Hindlimb muscle (tissue), 1 donor: ENCODE results near the gene NPAS2. TPM values are rescaled to one million over a fixed set of nuclear protein-coding genes. Genes with fewer than 3 reads are reported as not detected.
A peak's percentile ranks its signal among the peaks of the same experiment; 100 is the strongest.

ENCODE experiments used
- DNase-seq: peaks from one replicate; pipeline ENCODE4 v3.0.0-alpha.2; 2013
- polyA plus RNA-seq: library from polyadenylated mRNA; unstranded; fragments of 120-200 nt; gene quantifications from one replicate; pipeline ENCODE4 v1.2.1, GENCODE V29; 2013; ENCODE audit not compliant: insufficient read length

The NPAS2 gene
- polyA plus RNA-seq, 1 donor: 8.7 TPM

DNA sequence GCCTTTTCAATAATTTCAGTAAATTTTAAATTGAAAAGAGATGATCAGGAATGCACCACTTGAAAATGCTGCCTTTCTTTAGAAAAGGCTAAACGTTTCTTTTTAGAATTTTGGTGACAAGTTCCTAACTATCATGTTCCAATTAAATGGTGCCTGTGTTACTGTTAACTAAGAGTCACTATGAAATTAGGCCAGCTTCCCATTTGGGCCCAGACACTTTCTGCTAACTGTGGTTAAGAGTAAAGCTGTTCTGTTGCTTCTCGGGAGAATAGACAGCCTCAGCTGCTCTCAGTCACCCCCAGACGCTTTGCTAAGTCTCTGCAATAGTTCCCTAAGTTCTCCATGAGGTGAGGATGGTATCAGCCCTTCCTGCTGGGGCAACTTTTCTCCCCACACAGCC lies 90.2 kb downstream of the NPAS2 start:
- DNase-seq: no peak

DNA sequence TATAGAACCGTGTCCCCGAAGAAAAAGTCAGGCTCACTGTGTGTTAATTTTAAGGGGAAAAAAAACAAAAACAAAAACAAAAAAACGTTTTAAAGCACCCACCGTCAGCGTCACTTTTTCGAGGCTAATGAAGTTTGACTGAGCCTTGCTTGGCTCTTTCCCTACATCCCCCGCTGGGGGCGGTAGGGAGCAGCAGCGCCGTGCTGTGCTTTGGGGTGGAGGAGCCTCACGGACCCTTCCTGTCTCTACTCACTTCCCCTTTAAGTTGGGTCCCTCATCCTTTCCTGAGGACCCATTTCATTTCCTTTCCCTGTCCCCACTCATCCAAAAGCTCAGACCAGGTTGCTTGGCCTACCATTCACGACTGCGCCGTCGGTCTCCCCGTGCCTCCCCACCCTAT lies 99.4 kb downstream of the NPAS2 start:
- no peak for DNase-seq

DNA sequence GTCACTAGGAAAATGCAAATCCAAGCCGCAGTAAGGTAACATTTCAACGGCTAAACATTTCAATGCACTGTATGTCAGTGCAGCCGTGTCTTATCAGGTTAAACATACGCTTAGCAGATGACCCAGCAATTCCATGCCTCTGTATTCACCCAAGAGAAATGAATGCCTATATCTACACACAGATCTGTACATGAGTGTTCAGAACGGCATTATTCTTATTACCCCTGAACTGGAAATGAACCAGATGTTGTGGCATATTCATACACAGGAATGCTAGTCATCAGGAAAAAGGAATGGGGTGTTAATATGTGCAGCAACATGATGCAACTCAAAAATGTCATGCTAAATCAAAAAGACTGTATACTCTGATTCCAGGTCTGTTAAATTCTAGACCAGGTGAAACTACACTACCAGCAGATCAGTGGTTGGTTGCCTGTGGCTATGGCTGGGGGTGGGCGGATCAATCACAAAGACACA lies 101.8 kb downstream of the NPAS2 start:
- no peak for DNase-seq

DNA sequence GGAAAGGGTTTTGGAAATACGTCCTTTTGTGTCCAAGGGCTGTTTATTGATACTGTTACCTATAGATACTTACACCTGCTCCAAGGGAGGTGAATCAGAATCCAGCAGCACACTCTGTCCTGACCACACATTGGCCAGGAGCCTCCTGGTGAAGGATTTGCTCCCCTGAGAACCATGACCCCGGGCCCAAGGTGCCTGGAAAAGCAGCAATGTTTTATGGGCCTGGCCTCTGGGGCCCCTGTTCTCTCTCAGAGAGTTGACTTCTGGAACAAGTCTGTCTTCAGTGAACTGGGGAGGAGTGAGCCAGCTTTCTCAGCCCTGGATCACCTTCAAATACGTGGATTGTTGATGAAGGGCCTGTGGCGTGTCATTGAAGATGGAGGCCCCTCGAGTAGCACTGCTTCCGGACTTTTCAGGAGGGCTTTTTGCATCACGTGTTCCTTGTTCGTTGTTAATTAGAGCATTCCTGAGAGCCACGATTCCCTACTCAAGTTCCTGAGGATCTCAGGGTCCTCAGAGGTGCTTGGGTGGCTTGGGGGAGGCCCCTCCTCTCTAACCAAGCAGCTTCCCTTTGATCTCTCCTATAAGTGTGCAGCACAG lies 103.6 kb downstream of the NPAS2 start:
- DNase-seq: no peak

DNA sequence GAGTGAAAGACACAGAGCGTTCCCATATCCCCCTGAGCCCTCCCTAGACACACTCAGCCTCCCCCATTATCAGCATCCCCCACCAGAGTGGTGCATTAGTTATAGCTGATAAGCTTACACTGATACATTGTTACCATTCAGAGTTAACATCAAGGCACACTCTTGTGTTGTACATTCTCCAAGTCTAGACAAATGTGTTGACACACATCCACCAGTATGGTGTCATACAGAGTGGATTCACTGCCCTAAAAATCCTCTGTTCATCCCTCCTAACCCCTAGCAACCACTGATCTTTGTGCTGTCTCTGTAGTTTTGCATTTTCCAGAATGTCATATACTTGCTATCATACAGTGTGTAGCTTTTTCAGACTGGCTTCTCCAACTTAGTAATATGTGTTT lies 104.2 kb downstream of the NPAS2 start:
- DNase-seq: no peak

DNA sequence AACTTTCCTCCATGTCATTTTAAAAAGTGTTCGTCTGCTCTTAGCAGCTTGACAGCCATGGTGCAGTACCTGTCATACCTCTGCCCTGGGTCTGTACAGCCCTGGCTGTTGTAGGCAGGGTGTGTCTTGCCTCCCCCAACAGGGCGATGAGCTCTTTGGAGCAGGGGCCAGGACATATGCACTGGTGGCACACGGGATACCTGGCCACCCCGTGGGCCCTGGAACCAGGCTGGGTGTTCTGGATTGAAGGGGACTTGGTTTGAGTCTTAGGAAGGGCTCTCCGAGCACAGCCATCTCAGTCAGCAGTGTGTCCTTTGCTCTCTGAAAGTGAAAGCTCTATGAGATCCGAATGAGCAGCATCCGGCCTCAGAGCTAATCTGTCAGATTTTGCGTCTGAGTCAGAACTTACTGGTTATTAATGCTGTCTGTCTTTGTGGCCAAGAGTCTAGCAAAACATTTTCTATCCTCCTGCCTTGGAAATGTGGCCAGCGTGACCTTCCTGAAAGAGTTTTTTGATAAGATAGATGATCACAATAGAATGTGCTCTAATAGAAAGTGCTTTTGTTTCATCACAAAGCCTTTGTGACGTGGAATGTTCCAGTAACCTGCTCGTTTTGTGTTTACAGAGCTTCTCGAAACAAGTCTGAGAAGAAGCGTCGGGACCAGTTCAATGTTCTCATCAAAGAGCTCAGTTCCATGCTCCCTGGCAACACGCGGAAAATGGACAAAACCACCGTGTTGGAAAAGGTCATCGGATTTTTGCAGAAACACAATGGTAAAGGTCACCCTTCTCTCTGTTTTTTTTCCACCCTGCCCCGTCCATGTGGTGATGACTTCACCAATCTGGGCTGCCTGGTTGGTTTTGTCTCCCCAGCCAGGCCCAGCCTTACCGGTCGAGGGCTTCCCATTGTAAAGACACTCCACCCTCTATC lies 104.8 kb downstream of the NPAS2 start:
- no peak for DNase-seq

DNA sequence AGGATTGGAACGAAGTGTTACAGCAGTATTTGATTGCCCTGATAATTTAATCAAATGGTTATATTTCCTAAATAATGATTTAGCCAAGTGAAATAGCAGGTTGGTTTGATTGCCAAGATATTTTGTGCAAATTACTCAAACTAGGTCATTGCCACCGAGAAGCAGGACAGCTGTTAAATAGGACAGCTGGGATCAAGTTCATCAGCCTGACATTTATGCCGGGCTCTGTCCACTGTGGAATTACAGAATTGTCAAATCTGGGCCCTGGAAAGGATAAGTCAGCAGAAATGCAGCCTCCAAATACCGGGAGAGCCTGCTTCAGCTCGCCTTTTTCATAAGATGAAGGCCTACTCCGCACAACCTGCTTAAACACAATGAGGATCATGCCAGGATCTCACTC lies 108.3 kb downstream of the NPAS2 start:
- no peak for DNase-seq

DNA sequence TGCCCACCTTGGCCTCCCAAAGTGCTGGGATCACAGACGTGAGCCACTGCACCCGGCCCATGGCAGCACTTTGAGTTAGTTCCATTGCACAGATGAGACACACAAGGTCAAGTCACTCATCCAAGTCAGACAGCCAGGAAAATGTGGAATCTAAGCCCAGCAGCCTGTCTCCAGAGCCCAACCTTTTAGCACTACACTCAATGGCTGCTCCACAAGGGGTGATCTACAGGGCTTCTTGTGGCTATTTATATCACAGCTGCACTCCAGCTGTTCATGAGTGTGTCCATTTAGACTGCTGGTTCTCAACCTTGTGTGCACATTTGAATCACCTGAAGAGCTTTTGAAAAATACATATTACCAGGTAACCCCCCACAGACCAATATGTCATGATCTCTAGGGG lies 109.2 kb downstream of the NPAS2 start:
- DNase-seq: peak; percentile 38

DNA sequence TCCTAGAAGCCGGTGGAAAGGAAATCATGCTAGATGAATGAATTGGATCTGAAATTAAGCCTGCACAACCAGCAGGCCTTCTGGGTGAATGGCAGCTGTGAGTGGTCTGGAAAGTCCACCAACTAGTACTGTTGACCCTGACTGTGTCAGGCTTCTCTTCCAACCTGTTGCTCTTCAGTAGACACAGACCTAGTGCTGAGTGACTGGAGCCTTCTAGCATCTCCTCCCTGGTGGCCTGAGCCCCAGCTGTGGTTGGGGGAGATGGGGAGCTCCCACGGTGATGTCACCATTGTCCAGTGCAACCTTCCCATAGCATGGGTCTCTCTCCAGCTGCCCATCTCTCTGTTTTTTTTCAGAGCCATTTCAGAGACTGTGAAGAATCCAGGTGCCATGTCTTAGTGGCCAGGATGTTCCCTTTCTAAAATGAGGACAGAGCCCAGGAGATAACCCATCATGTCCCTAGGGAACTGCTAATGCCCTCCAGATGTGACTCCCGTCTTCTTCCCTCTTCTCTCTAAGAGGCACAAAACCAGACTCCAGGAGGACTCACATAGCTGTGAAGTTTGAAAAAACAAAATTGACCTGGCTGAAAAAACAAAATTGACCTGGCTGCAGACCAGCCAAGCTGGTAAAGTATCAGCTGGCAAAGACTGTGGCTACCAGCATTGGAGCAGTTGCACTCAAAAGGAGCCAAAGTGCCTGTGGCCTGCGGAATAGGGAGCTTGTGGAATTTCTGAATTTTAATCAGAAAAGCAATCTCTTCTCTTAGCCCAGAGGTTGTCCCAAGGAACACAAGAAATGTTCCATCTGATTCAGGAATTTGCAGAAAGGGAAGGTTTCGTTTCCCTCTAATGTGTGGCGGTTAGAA lies 114.8 kb downstream of the NPAS2 start:
- no peak for DNase-seq

DNA sequence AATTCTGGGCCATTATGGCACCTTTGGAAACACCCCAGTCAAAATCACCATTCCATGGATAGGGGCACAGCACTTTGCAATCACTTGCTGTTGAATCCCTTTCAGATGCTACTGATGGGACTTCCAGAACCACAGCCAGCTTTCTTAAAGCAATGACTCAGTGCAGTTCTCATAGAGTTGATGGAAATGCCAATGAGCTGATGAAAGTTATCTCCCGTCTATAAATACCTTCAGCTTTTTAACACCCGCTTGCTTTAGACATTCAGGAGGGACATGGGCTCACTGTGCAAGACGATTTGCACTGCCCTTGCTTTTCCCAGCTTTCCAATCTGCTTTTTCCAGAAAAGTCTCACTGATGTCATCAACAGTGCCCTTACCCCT lies 115.4 kb downstream of the NPAS2 start:
- no peak for DNase-seq

DNA sequence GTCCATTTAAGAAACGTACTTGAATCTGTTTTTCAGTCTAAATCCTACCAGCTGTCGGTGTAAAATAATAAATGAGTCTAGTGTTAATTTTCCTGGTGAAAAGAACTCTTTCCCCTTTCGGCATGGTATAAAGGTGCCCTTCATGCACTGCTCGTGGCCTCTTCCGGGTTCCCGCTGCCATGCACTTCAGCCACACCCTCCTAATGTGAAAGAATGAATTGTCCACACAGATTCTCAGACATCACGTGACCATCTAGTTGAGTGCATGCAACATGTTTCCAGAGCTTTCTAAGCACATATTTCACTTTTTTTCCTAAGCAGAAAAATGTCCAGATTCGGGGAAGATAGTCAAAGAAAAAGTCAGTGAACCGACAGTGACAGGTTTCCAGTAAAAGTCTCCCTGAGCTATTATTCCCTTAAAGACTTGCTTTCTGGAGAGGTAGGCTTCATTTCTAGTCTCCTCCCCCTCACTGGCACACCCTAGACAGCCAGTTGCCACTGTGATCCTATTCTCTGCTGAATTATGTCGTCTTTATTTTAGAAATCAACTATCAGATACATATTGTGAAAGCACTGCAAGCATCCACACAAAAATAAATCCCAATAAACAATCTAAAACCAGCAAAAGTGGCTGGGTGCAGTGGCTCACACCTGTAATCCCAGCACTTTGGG lies 116.3 kb downstream of the NPAS2 start:
- no peak for DNase-seq

DNA sequence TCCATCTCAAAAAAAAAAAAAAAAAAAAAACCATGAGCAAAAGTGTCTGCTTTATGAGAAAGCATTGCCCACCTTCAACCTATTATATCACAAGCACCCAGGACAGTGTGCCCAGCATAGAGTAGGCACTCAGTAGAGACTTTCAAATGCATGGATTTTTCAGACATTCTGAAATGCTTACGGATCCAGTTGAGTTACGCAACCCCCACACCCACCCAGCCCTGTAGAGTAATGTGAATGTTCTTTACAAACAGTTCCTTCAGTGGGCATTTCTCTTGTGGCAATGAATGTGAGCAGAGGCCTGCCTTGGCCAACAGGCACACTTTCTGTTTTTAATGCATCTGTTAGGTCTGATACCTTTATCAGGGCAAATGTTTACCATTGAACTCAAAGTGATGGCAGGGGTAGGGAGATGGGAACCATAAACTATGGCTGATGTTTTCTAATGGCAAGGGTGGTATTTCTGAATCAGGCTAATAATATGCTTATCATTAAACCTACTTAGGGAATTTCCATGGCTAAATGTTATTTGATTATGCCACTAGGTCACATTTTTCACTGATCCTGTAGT lies 117.1 kb downstream of the NPAS2 start:
- no peak for DNase-seq

DNA sequence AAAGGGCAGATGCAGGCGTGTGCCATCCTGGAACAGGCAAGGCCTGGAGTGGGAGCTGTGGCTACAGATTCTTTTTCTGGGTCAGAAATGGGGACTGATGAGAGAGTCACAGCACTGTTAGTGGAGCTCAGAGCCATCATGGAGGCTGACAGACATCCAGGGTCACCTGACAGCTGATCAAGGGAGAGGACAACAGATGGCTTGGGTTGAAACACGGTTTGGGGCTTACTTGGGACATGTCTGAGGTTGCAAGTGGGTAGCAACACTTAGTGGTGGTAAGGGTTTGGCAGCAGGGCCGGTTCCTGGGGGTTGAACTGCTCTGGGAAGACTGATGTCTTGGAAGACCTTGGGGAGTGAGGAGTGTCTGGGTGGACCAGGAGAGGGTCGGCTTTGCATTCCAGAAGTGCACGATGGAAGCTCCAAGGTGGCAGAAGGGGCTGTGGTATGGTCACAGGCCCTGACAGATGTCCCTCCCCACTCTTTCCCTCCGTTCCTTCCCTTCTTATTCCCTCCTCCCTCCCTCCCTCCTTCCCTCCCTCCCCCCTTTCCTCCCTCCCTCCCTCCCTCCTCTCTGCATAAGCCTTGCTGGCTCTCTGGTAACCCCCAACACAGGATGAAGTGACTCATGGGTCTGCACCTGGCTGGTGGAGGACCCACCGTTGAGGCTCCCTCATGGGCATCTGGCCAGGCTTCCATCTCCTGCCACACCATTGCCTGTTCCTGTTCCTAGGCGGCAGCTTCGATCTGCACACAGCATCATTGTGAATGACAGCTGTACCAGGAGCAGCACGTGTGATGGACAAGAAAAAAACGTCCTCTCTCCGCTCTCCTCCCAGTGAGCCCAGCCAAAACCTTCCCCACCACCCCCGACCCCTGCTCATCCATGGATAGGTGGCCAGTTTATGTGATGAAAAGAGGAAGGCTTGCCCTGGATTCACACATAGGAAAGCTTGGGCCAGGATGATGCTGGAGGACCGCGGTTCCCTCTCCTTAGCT lies 118.4 kb downstream of the NPAS2 start:
- DNase-seq: no peak

DNA sequence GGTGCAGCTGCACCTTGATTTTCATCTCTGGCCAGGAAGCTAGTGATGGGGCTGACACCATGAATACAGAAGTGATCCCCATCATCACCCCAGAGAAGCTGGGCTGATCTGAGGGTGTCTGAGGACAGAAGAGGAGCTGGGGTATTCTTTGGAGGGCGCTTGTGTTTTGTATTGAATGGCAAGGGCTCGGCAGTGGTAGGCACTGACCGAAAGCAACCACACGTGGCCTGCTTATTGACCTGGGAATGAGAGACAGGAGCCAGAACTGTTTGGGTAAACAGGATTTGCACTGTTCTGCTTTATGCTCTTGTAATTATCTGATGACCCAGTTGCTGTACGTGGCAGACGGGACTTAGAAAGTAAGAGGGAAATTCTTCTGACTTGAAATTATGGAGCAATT lies 119.5 kb downstream of the NPAS2 start:
- DNase-seq: no peak

DNA sequence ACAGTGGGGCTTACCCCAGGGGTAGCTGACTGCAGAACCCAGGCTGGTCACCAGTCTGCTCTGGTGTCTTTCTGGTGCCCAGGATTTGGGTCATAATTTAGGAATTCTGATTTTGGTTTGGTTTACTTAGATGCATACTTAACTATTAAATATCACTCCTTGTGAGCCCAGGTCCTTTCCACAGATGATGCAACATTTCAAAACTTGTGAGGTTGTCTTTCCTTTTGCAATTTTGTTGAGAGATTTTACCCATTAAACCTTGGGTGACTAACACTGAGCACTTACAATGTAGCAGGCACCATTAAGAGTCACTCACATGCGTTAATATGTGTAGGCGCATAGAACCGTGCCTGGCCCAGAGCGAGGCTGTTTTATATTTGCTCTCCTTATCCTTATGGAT lies 120.3 kb downstream of the NPAS2 start:
- no peak for DNase-seq

DNA sequence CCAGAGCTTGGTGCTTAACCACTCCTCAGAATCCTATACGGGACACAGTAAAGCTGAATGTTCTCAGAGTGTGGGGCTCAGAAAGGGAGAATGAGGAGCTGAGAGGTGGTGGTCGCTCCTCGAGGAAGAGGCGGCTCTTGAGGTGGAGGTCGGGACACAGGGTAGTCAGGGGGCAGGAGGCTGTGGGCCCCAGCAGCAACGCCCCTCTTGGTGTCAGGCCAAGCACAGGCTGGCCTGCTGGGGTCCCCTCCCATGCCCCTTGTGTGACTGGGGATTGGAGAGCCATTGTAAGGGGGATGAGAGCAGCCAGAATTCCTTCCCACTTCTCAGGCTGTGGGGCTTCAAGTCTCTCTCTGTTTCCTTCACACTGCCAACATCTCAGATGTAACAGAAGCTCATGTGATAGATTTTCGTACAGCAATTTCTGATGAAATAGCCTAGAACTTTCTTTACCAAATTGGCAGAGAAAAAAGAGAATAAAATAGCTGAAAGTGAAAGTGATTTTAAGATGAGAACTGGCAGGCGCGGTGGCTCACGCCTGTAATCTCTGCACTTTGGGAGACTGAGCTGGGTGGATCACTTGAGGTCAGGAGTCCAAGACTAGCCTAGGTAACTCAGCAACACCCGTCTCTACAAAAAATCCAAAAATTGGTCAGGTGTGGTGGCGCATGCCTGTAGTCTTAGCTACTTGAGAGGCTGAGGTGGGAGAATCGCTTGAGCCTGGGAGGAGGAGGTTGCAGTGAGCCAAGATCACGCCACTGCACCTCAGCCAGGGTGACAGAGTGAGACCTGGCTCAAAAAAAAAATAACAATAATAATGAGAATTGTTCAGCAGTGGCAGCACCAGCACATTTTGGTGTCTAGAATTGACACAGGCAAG lies 121.1 kb downstream of the NPAS2 start:
- DNase-seq: no peak

DNA sequence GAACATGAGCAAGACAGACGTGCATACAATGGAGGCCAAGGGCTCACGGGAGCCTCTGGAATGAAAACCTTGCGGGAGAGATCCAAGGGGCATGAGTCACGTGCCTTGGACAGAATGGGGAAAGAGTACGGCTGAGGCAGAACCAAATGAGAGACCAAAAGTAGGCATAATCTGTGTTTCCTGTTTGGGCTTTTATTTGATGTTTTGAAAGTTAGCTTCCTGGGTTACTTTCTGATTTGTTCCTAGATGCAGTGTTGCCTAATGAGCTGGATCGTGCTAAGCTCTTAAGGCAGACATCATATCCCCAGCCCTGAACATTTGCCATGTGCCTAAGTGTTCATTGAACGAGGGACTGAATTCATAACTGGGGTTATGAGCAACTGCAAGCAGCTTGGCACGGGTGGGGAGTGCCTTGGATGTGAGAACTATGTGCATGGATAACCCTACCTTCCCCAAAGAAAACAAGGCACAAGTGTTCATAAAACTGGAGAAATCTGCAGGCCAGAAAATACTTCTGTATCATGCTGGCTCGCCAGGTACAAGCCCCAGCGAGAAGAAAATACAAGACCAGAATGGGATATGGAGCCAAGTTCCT lies 121.8 kb downstream of the NPAS2 start:
- no peak for DNase-seq

DNA sequence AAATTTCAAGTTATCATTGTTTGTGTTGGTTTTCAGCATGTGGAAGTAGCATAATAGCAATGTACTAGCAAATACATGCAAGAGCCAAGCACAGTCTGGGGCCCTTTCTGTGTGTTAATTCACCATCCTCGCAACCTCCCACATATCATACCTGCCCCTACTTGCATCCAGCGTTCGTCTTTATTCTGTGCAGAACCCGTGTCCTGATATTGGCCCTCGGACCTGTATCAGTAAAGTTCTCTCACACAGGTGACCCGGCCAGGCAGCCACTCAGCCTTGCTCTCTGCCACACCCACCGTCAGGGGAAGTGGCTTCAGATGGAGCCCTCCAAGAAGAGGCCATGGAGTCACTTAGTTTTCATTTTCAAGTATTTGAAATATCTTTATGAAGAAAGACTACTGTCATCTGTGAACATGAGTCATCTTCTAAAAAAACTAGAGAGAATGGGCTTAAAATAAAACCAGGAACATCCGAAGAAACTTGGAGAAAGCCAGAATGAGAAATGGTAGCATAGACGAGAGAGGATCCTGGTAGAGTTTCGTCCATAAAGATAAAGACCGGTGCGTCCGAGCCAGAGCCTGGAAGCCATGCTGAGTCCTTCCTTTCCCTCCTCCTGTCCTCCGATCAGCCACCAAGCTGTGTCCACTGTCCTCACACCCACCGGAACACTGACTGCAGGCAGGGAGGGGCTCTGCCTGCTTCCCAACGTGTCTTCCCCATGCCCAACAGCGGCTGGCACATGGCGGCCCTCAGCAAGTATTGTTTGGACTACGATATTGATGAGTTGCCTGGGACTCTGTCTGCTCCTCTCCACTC lies 124.9 kb downstream of the NPAS2 start:
- DNase-seq: no peak

DNA sequence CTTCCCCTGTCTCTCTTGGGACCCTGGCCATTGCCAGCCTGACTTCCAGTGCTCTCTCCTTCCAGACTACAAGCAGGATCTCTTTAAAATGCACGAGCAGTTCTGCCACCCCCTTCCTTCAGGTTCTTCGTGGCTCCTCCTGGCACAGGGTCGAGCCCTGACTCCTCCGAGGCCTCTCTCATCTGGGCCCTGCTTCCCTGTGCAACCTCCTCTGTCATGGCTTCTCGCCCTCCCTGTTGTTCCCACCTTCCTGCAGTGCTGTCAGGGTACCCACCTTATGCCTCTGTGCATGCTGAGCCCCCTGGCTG lies 125.4 kb downstream of the NPAS2 start:
- DNase-seq: no peak
